DND-41 (cell line): ENCODE data around the gene NPEPPS.

ENCODE experiments used
- ATAC-seq: fragments of 200-7000 bp; cut with Tn5 transposase; 3 replicates; pipeline ENCODE4 v1.9.1; 2021; ENCODE audit warnings: low read depth; ENCODE audit not compliant: insufficient read depth
- DNase-seq: peaks from one replicate; pipeline ENCODE4 v3.0.0-alpha.2; 2020
- H2AFZ ChIP-seq: 2 replicates; pipeline ENCODE4 v1.6.0; 2012; ENCODE audit warnings: low read depth, low read length
- H3K27ac ChIP-seq: 2 replicates; pipeline ENCODE4 v1.5.1; 2012; ENCODE audit warnings: low read length, inconsistent platforms
- H3K27me3 ChIP-seq: fragments of 200-600 bp; sonication (generic); 2 replicates; pipeline ENCODE4 v1.6.0; 2012; ENCODE audit warnings: low read length, mild to moderate bottlenecking, inconsistent platforms; ENCODE audit not compliant: insufficient read depth, poor library complexity
- H3K36me3 ChIP-seq: 2 replicates; pipeline ENCODE4 v1.5.1; 2012; ENCODE audit warnings: low read length, inconsistent platforms; ENCODE audit not compliant: insufficient read depth
- H3K4me1 ChIP-seq: 2 replicates; pipeline ENCODE4 v1.5.1; 2012; ENCODE audit warnings: mild to moderate bottlenecking, low read length; ENCODE audit not compliant: insufficient read depth
- H3K4me2 ChIP-seq: 2 replicates; pipeline ENCODE4 v1.6.0; 2012; ENCODE audit warnings: mild to moderate bottlenecking, moderate library complexity, low read length, inconsistent platforms; ENCODE audit not compliant: insufficient read depth
- H3K4me3 ChIP-seq, 2 experiments: fragments of 200-600 bp in 1 of 2; shearing (Covaris generic) in 1 of 2; 2 replicates each; pipeline ENCODE4 v1.5.1; 2012 to 2016; ENCODE audit warnings: inconsistent platforms in 2 of 2, low read length in 2 of 2, mild to moderate bottlenecking in 2 of 2, low read depth in 1 of 2, moderate library complexity in 1 of 2
- H3K79me2 ChIP-seq: 2 replicates; pipeline ENCODE4 v1.6.0; 2012; ENCODE audit warnings: low read length, inconsistent platforms; ENCODE audit not compliant: insufficient read depth
- H3K9ac ChIP-seq: 2 replicates; pipeline ENCODE4 v1.6.0; 2012; ENCODE audit warnings: low read depth, mild to moderate bottlenecking, inconsistent platforms, low read length, moderate library complexity
- H3K9me3 ChIP-seq: 2 replicates; pipeline ENCODE4 v1.5.1; 2012; ENCODE audit warnings: low read length, moderate library complexity, mild to moderate bottlenecking, inconsistent platforms; ENCODE audit not compliant: insufficient read depth, severe bottlenecking
- H4K20me1 ChIP-seq: 2 replicates; pipeline ENCODE4 v1.6.0; 2012; ENCODE audit warnings: low read length; ENCODE audit not compliant: insufficient read depth
- CTCF ChIP-seq: IDR thresholded peaks from 2 replicates; pipeline ENCODE4 v1.5.1; 2012; ENCODE audit warnings: borderline replicate concordance, low read length, moderate library complexity, mild to moderate bottlenecking; ENCODE audit not compliant: poor library complexity, severe bottlenecking; ENCODE audit errors: extremely low read depth
- EZH2 ChIP-seq: IDR thresholded peaks from 3 replicates; pipeline ENCODE4 v1.6.1; 2012; ENCODE audit warnings: borderline replicate concordance, low read depth, mild to moderate bottlenecking, moderate library complexity, low read length, inconsistent platforms; ENCODE audit not compliant: severe bottlenecking

Gene NPEPPS

GRCh38 chr17:47611372-47612350 lies 80.8 kb downstream of the NPEPPS start:
- Histone ChIP-seq H2AFZ (no peak overlapping the region), H3K79me2 (no peaks in the 10 kb centered on the region), H3K36me3 (peaks cover 80% of the 10 kb centered on the region), H3K4me1 (no peaks in the 10 kb centered on the region), H4K20me1 (no peaks in the 10 kb centered on the region), H3K9me3 (no peaks in the 10 kb centered on the region), H3K9ac (no peak overlapping the region), H3K4me2 (no peak overlapping the region), H3K27me3 (no peaks in the 10 kb centered on the region), H3K4me3 (no peak overlapping the region), H3K27ac (no peak overlapping the region)
- TF ChIP-seq EZH2 (no peak), CTCF (no peak)
- no peak for DNase-seq
- ATAC-seq = no peak

- Histone ChIP-seq H3K27ac (0 out of 2 replicates have a peak overlapping the region, but pooled peaks have one; percentile 9), H3K4me2 (no peak overlapping the region), H3K9me3 (no peaks in the 10 kb centered on the region), H4K20me1 (no peaks in the 10 kb centered on the region), H3K9ac (no peak overlapping the region), H3K4me1 (no peaks in the 10 kb centered on the region), H3K27me3 (no peaks in the 10 kb centered on the region), H3K79me2 (no peaks in the 10 kb centered on the region), H3K36me3 (peaks cover 83% of the 10 kb centered on the region), H2AFZ (no peak overlapping the region), H3K4me3 (no peak overlapping the region)
- TF ChIP-seq CTCF (peak; percentile 86), EZH2 (no peak)
- no peak for DNase-seq
- ATAC-seq = peak; percentile 77
Measured at GRCh38 chr17:47615766-47616424, 85.0 kb downstream of the NPEPPS start.

GRCh38 chr17:47618410-47618809 lies 87.5 kb downstream of the NPEPPS start:
- no peaks in the 10 kb centered on the region for H3K4me1 ChIP-seq
- no peaks in the 10 kb centered on the region for H4K20me1 ChIP-seq
- H3K79me2 ChIP-seq = no peaks in the 10 kb centered on the region
- H3K27ac ChIP-seq = no peak overlapping the region
- no peak overlapping the region for H2AFZ ChIP-seq
- no peaks in the 10 kb centered on the region for H3K27me3 ChIP-seq
- TF ChIP-seq CTCF (peak; percentile 25), EZH2 (no peak)
- H3K4me3 ChIP-seq = no peak overlapping the region
- DNase-seq (no peak), ATAC-seq (no peak)
- H3K9ac ChIP-seq = no peak overlapping the region
- H3K9me3 ChIP-seq = no peaks in the 10 kb centered on the region
- H3K36me3 ChIP-seq = peaks cover 84% of the 10 kb centered on the region
- no peak overlapping the region for H3K4me2 ChIP-seq
